SJSA1 (cell line): ENCODE measurements around the gene IQGAP3. TPM values are rescaled to one million over a fixed set of nuclear protein-coding genes. Genes with fewer than 3 reads are reported as not detected.
A peak's percentile ranks its signal among the peaks of the same experiment; 100 is the strongest.

Source experiments
- DNase-seq, 2 experiments: peaks; one replicate each; pipeline ENCODE4 v3.0.0-alpha.2; 2015 to 2020; ENCODE audit warnings: low spot score in 2 of 2, low read depth in 1 of 2
- H3K27ac ChIP-seq: fragments of 250-450 bp; sonication (Bioruptor Pico); 2 replicates; pipeline ENCODE4 v1.5.1; 2020; ENCODE audit warnings: mild to moderate bottlenecking, moderate library complexity
- H3K27me3 ChIP-seq: fragments of 250-450 bp; sonication (Bioruptor Pico); replicated peaks from 2 replicates; pipeline ENCODE4 v1.5.1; 2020; ENCODE audit warnings: mild to moderate bottlenecking, moderate library complexity
- H3K36me3 ChIP-seq: fragments of 250-450 bp; sonication (Bioruptor Pico); 2 replicates; pipeline ENCODE4 v1.5.1; 2020; ENCODE audit warnings: mild to moderate bottlenecking
- H3K4me1 ChIP-seq: fragments of 250-450 bp; sonication (Bioruptor Pico); replicated peaks from 2 replicates; pipeline ENCODE4 v1.6.1; 2021; ENCODE audit warnings: mild to moderate bottlenecking
- H3K4me3 ChIP-seq: fragments of 250-450 bp; sonication (Bioruptor Pico); 2 replicates; pipeline ENCODE4 v1.5.1; 2020; ENCODE audit warnings: mild to moderate bottlenecking
- H3K9me3 ChIP-seq: fragments of 250-450 bp; sonication (Bioruptor Pico); replicated peaks from 2 replicates; pipeline ENCODE4 v1.5.1; 2020; ENCODE audit warnings: mild to moderate bottlenecking
- total RNA-seq: library from RNA; depleted of rRNA; stranded (reverse); fragments of >200 nt; shearing (Covaris generic); gene quantifications from 2 replicates; pipeline ENCODE4 v1.2.3, GENCODE V29; 2014

Gene IQGAP3
- total RNA-seq, 1 experiment from 2014 or later: 64.1 TPM

DNA sequence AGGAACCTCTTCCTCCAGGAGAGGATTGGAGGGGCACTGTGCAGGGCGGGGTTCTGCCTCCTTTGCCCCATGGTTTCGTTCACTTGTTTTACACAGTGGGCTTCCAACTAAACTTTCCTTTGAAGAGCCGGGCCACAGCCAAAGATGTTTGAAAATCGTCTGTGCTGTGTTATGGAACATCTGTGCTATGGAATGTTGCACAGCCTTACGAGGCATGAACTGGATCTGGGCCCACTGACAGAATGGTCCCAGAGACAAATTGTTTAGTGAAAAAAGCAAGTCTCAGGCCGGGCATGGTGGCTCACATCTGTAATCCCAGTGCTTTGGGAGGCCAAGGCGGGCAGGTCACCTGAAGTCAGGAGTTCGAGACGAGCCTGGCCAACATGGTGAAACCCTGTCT lies 59.2 kb downstream of the IQGAP3 start:
- H3K27me3 ChIP-seq: no peaks in the 10 kb centered on the region
- H3K9me3 ChIP-seq: no peaks in the 10 kb centered on the region
- no peak overlapping the region for H3K27ac ChIP-seq
- H3K36me3 ChIP-seq: no peaks in the 10 kb centered on the region
- H3K4me3 ChIP-seq: no peak overlapping the region
- peaks cover 6% of the 10 kb centered on the region for H3K4me1 ChIP-seq
- no peak for DNase-seq

DNA sequence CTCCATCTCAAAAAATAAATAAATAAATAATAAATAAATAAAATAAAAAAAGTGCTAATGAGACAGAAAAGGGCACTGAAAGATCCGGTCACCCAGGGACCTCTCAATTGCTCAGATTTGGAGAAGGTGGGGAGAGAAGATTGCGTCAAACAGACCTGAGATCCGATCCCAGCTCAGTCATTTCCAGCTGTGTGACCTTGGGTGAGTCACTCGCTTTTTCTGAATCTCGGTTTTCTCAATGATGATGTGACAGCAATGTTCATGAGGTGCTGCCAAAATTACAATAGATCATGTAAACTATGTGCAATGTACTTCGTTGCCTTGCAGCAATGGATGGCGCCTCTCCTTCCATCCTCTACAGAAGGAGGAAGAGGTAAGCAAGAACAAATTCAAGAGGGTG lies 60.7 kb downstream of the IQGAP3 start:
- no peak overlapping the region for H3K27ac ChIP-seq
- no peaks in the 10 kb centered on the region for H3K36me3 ChIP-seq
- H3K4me1 ChIP-seq: peaks cover 7% of the 10 kb centered on the region
- no peak overlapping the region for H3K4me3 ChIP-seq
- no peaks in the 10 kb centered on the region for H3K9me3 ChIP-seq
- DNase-seq: no peak
- no peaks in the 10 kb centered on the region for H3K27me3 ChIP-seq

DNA sequence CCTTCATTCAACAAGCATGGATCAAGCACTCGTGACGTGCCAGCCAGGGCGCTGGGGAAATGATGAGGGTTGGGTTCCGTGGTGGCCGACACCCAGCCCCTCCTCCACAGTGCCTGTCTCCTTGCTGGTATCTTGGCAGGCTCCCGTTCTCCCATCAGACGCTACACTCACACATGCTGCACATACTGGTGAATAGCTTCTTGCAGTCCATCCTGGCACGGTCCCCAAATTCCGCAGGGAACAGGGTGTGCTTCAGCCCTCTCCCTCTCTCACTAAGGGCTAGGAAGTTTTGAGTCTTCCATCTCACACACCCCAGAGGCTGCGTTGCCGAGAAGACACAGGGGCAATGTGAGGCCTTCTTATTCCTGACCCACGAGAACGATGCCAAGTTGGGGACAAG lies 61.7 kb downstream of the IQGAP3 start:
- no peaks in the 10 kb centered on the region for H3K9me3 ChIP-seq
- no peak overlapping the region for H3K4me3 ChIP-seq
- H3K36me3 ChIP-seq: no peaks in the 10 kb centered on the region
- no peak overlapping the region for H3K27ac ChIP-seq
- H3K27me3 ChIP-seq: no peaks in the 10 kb centered on the region
- no peak for DNase-seq
- H3K4me1 ChIP-seq: peaks cover 10% of the 10 kb centered on the region

DNA sequence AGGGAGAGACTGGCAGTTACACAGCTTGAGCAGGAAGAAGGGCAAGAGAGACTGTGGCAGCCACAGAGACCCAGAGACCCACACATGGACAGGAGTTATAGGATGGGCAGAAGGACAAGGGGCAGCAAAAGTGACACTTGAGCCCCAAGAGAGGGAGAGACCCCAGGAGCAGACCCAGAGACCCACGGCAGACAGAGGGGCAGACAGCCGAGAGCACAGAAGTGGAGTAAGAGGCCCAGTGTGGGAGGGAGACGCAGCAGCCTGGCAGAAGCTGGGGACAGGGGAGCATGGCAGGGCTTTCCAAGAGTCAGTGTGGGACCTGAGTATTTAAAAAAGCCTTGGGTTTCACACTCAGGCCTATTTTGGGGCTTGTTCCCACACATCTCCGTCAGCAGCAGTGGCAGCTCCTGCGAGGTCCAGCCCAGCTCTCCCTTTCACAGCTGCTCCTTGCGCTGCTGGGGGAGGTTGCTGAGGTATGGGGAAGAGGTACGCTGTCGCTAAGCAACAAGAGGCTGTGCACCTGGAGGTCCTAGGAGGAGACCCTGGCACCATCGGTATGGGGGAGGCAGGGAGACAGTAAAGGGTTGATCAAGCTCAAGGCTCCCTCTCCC lies 62.8 kb downstream of the IQGAP3 start:
- Histone ChIP-seq H3K4me3 (no peak overlapping the region), H3K4me1 (peaks cover 22% of the 10 kb centered on the region), H3K27ac (no peak overlapping the region), H3K9me3 (no peaks in the 10 kb centered on the region), H3K27me3 (no peaks in the 10 kb centered on the region), H3K36me3 (no peaks in the 10 kb centered on the region)
- DNase-seq: no peak

DNA sequence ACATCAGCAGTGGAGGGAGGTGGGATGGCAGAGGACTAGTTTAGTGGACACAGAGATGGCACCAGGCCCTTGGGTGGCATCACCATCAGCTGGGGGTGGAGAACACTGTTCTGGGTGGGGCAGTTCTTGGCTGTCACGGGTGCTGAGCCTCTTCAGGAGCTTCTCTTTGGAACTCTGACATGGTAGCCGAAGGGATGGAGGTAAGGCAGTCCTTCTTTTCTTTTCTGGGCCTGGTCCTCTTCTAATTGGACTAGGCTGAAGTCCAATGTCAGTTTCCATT lies 63.5 kb downstream of the IQGAP3 start:
- Histone ChIP-seq H3K9me3 (no peaks in the 10 kb centered on the region), H3K27ac (no peak overlapping the region), H3K4me1 (peaks cover 28% of the 10 kb centered on the region), H3K36me3 (no peaks in the 10 kb centered on the region), H3K27me3 (no peaks in the 10 kb centered on the region), H3K4me3 (no peak overlapping the region)
- DNase-seq: no peak

DNA sequence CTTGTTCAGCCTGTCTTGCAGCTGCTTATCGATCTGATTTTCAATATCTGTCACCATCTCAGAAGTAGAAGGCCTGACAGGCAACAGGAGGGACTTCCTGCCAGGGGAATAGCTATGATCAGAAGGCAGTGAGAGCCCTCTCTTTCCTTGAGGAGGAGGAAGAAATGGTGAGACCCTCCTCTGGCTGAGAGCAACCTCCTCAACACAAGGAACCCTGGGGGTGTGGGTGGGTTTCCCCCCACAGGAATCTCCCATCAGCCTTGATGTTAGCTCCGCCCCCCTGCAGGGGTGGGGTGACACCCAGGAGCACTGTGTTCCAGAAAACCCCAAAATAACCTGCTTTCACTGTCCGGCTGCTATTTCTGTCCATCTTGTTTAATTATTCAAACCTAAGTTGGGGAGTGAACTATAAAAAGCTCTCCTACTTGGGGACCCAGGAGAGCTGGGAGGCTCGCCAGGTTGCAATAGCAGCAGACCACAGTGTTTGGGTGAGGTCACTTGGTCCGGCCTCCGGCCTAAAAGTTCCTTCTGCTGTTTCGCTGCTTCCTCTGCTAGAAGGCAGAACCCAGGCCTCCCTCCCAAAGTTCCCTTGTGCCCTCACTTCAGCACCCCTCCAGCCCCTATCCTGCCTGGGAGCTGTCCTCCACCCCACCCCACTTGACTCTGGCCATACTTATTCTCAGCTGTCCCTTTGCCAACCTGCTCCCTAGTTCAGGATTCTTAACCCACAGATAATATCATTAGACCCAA lies 64.0 kb downstream of the IQGAP3 start:
- no peak overlapping the region for H3K27ac ChIP-seq

DNA sequence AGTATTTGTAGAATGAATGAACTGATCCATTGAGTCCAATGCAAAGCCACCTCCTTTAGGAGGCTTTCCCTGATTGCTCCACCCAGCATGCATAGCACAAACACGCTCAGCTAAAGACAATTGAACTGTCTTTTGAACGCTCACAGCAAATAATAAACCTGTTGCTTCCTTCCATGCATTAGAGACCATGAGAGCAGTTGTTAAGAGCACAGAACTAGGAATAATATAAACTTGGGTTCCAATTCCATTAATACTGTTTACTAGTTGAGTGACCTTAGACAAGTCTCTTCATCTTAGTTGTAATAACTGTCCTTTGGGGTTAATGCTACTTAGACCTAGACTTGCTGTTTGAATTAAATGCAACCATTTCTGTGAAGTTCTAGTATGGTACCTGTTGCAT lies 65.9 kb downstream of the IQGAP3 start:
- H3K27me3 ChIP-seq: no peaks in the 10 kb centered on the region
- no peak for DNase-seq
- peaks cover 53% of the 10 kb centered on the region for H3K4me1 ChIP-seq
- H3K27ac ChIP-seq: no peak overlapping the region
- no peaks in the 10 kb centered on the region for H3K36me3 ChIP-seq
- H3K4me3 ChIP-seq: no peak overlapping the region
- no peaks in the 10 kb centered on the region for H3K9me3 ChIP-seq

More for the DNA sequence above, 64.0 kb downstream of the IQGAP3 start:
- H3K4me3 ChIP-seq: no peak overlapping the region
- DNase-seq: no peak
- H3K4me1 ChIP-seq: peaks cover 33% of the 10 kb centered on the region
- no peaks in the 10 kb centered on the region for H3K36me3 ChIP-seq
- no peaks in the 10 kb centered on the region for H3K9me3 ChIP-seq
- no peaks in the 10 kb centered on the region for H3K27me3 ChIP-seq

DNA sequence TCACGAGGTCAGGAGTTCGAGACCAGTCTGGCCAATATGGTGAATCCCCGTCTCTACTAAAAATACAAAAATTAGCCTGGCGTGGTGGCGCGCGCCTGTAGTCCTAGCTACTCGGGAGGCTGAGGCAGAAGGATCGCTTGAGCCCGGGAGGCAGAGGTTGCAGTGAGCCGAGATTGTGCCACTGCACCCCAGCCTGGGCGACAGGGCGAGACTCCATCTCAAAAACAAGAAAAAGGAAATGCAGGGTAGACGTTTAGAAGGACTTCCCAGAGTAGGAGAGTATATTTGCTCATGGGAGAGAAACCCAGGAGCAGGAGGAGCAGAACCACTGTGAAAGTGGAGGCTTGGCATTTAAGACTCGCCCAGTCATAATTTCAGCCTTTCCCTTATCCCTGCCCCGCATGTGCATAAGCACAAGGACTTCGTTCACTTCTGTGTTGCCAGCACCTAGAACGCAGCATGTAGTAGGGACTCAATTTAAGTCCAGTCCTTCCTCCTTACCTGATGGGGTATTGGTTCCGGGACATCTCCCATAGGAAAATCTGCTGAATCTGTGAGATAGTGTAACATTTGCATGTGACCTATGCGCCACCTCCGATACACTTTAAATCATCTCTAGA lies 66.6 kb downstream of the IQGAP3 start:
- peak overlapping the region; percentile 99 for H3K27ac ChIP-seq
- H3K4me1 ChIP-seq: peaks cover 59% of the 10 kb centered on the region
- H3K36me3 ChIP-seq: no peaks in the 10 kb centered on the region
- no peak for DNase-seq
- peak overlapping the region; percentile 21 for H3K4me3 ChIP-seq
- H3K27me3 ChIP-seq: no peaks in the 10 kb centered on the region
- no peaks in the 10 kb centered on the region for H3K9me3 ChIP-seq

DNA sequence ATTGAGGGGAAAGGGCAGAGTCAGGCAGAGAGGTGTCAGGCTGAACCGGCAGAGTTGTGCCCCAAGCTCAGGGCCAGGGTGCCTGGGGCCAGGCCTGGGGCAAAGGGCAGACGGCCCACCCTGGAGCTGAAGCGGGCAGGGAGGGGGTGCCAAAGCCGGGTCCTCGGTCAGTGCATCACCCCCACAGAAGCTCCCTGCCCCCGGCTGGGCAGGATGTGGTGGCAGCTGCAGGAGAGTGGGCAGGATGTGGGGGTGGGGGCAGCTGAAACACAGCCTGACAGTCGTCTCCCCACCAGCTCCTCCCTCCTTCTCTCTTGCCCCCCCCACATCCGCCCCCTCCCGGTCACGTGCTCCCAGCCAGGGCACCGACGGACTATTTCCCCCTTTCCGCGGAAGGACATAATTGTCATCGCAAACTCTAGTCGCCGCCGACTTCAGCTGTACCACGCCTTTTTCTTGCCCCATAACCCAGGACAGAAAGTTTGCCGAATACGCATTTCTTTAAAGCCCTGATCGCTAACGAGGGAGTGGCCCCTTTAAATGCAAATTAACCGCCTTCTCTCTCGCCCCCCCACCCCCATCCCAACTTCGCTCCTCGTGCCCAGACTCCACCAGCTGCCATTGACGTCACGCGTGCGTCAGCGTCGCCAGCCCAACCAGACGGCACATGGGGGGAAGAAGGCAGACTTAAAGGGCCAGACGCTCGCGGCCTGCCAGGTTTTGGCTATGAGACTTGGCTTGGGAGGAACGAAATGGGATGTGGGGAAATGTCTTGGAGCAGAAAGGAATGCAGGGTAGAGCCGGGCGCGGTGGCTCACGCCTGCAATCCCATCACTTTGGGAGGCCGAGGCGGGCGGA lies 67.3 kb downstream of the IQGAP3 start:
- Histone ChIP-seq H3K27ac (peak overlapping the region; percentile 99), H3K27me3 (no peaks in the 10 kb centered on the region), H3K36me3 (peaks cover 4% of the 10 kb centered on the region), H3K4me1 (peaks cover 59% of the 10 kb centered on the region), H3K9me3 (no peaks in the 10 kb centered on the region), H3K4me3 (peak overlapping the region; percentile 21)
- peak; percentile 99 for DNase-seq

DNA sequence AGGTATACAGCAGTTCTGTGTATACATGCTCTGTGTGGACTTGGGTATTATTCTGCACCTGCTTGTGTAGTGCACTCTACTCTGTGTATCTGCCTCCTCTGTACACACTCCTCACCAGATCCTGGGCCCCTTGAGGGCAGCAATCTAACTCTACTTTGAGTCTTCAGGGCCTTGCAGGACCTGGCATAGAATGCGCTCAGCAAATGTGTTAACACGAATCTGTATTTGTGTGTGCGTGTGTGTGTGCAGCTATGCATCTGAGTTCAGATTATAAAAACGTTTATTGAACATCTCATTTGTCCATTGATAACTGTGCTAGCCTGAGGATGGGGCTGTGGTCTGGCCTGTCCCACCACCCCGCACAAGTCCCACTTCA lies 67.9 kb downstream of the IQGAP3 start:
- Histone ChIP-seq H3K27me3 (no peaks in the 10 kb centered on the region), H3K9me3 (no peaks in the 10 kb centered on the region), H3K4me3 (peak overlapping the region; percentile 21), H3K4me1 (peaks cover 59% of the 10 kb centered on the region), H3K27ac (peak overlapping the region; percentile 99), H3K36me3 (peaks cover 4% of the 10 kb centered on the region)
- no peak for DNase-seq

DNA sequence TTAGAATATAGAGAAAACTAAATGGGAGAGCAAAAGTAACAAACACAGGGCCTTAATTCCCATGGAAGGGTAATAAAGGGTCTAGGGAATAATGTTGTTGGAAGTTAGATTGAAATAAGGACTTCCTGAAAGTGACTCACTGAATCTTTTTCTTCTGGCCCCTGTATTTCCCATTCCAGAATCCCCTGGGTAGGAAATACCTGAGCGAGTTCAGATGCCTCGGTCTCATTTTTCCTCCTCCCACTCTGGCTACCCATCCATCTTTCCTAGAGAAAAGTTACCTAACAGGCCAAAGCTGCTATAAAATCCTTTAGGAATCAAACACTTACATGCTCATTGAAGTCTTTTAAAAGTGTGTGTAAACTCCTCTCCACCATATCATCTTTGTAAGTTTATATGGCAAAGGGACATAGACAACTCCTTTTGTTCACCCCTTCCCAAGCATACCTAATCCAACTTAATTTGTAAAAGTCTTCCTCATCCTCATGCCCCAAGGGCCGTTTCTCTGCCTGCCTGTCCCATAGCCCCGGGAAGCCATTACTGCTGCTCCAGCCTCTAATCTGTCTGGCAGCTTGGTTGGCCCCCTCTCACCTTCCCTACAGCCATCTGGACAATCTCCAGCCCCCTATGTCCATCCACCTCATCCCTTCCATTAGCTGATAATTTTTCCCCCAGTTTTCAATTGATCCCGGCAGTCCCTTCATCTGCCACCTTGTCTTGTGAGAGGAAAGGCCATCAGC lies 68.5 kb downstream of the IQGAP3 start:
- Histone ChIP-seq H3K27ac (peak overlapping the region; percentile 99), H3K4me3 (no peak overlapping the region), H3K4me1 (peaks cover 62% of the 10 kb centered on the region), H3K27me3 (no peaks in the 10 kb centered on the region), H3K9me3 (no peaks in the 10 kb centered on the region), H3K36me3 (peaks cover 4% of the 10 kb centered on the region)
- DNase-seq: peak in 1 of 2 experiments; percentile 38

DNA sequence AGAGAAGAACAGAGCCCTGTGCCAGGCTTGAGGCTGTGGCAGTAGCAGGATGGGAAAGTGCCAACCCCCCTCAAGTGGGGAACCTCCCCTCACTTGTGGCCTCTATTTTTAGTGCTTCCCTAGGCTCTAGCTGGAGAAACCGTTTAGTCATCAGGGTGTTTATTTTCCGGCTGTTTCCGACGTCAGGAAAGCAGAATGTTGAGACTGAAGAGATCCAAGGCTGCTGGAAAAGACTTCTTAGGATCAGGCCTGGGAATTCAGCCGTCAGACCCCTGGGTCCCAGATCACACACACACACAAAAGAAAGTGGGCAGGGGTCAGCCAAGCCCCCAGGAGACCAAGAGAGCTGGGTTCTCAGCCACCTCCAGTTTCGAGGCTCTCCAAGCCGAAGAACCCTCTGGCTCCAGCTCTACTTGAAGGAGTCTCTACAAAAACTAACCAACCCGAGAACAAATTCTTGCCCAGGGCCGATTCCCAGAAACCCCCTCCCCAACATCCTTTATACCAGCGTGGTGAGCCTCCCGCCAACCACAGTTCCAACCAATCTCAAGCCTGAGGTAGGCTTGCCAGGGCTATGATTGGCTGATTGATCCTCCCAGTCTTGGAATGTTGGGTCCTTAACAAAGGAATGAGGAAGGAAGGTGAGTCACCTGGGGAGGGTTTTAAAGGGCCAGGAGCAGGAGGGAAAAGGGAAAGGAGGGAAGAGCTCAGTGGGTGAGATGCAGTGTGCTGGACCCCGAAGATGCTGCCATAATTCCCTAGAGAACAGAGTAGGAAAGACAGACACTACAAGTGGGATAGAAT lies 69.3 kb downstream of the IQGAP3 start:
- no peaks in the 10 kb centered on the region for H3K9me3 ChIP-seq
- peak overlapping the region; percentile 4; the same call in 1 of the 2 replicates for H3K4me3 ChIP-seq
- DNase-seq: peak; percentile 91 to 94
- H3K27ac ChIP-seq: peak overlapping the region; percentile 99
- peaks cover 4% of the 10 kb centered on the region for H3K36me3 ChIP-seq
- peaks cover 62% of the 10 kb centered on the region for H3K4me1 ChIP-seq
- no peaks in the 10 kb centered on the region for H3K27me3 ChIP-seq
